Stimulated activated CD8-positive, alpha-beta memory T cell treated with anti-CD3 and anti-CD28 coated beads, Interleukin-15, amount 100 ng/mL, for 4 hours (primary cell): ENCODE data around the gene TMEM234.

ENCODE experiments used
- DNase-seq, 2 donors: peaks; one replicate each; pipeline ENCODE4 v3.0.0-alpha.2; 2020; ENCODE audit warnings: low read depth in 2 of 2

Gene TMEM234

GRCh38 chr1:32239790-32240139 is 17.6 kb upstream of the TMEM234 start:
- no peak for DNase-seq

GRCh38 chr1:32239337-32239736 is 17.2 kb upstream of the TMEM234 start:
- no peak for DNase-seq

- no peak for DNase-seq
These were observed 12.6 kb upstream of the TMEM234 start for GRCh38 chr1:32234792-32235191.

GRCh38 chr1:32232558-32233304 is 10.6 kb upstream of the TMEM234 start:
- DNase-seq = no peak

GRCh38 chr1:32231843-32232432 is 9.8 kb upstream of the TMEM234 start:
- no peak for DNase-seq

GRCh38 chr1:32228771-32229170 is 6.6 kb upstream of the TMEM234 start:
- no peak for DNase-seq

GRCh38 chr1:32224285-32224684 is 2.1 kb upstream of the TMEM234 start:
- no peak for DNase-seq

- DNase-seq = no peak
These were observed 1.5 kb upstream of the TMEM234 start for GRCh38 chr1:32223683-32224082.

- no peak for DNase-seq
These were observed 573 bp downstream of the TMEM234 start for GRCh38 chr1:32221581-32221979.

- DNase-seq = no peak
These were observed 1.2 kb downstream of the TMEM234 start for GRCh38 chr1:32220746-32221580.

GRCh38 chr1:32219022-32219421 is 3.1 kb downstream of the TMEM234 start:
- DNase-seq = no peak

- DNase-seq = no peak
These were observed 5.6 kb downstream of the TMEM234 start for GRCh38 chr1:32216566-32216965.

GRCh38 chr1:32215629-32216480 is 6.3 kb downstream of the TMEM234 start:
- DNase-seq = peak; percentile 5 to 23

GRCh38 chr1:32208891-32209328 is 13.2 kb downstream of the TMEM234 start, which contains the start of gene DCDC2B:
Gene DCDC2B (plus strand): TSS chr1:32209089. CDS start chr1:32209094, 5 bp downstream.
- no peak for DNase-seq

GRCh38 chr1:32208469-32208868 is 13.7 kb downstream of the TMEM234 start:
- no peak for DNase-seq

GRCh38 chr1:32205401-32206370 is 16.5 kb downstream of the TMEM234 start, which contains the start of gene IQCC:
Gene IQCC (plus strand): TSS chr1:32205671. CDS start chr1:32205682, 11 bp downstream.
- peak; percentile 61 to 68 for DNase-seq

- DNase-seq = no peak
These were observed 17.2 kb downstream of the TMEM234 start for GRCh38 chr1:32204943-32205361.

GRCh38 chr1:32201011-32201855 is 20.9 kb downstream of the TMEM234 start:
- DNase-seq = peak; percentile 55 to 64
